A673 (cell line): ENCODE results near the gene PGM2L1.

Source experiments
- CTCF ChIP-seq: fragments of 300-800, 200-600 bp; sonication (generic); conservative IDR thresholded peaks from 2 replicates; pipeline ENCODE4 v1.5.1; 2017; ENCODE audit warnings: low read depth, mild to moderate bottlenecking, antibody characterized with exemption, low read length, moderate library complexity, mixed read lengths
- EZH2 ChIP-seq: fragments of 200-600 bp; sonication (generic); IDR thresholded peaks from 2 replicates; pipeline ENCODE4 v1.6.1; 2017; ENCODE audit warnings: borderline replicate concordance, low read depth, mild to moderate bottlenecking, mixed read lengths, antibody characterized with exemption, low read length; ENCODE audit not compliant: poor library complexity, severe bottlenecking

DNA sequence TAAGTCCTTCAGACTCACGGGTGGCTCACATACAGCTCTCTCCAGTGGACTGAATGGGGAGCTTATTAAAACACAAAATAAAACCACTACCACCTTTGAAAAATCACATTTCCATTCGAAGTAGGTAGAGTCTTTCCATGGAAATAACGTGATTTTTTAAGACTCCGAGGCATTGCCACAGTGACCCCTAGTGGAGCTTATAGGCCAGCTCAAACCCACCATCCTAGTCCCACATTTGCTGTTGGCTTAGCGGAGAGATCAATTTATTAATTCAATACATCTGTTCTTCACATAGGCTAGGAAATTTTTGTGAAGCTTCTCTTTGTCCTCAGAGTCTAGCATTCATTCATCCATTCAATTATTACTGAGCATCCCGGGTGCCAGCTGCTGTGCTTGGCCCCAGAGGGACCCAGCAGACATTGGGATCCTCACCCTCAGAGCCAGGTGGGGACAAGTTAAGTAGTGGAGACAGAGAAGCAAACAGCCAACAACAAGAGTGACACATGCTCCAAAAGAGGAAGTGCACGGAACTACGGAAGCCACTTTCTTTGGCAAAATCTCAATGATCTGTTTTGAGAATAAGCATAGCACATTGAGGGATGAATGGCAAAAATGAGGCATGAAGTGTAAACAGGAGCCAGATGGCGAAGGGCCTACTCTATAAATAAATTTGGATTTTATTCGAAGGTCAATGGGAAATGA, 76.6 kb downstream of the PGM2L1 start:
- TF ChIP-seq CTCF: peak; percentile 84
- no peak for TF ChIP-seq EZH2
